HG03469 (cell line): Measurements from ENCODE around the gene TCF3.
"Not testable (repeated sequence)": the region's sequence is repeated elsewhere in the genome, so short reads cannot be mapped to it uniquely, and the experiment has no call there.

ENCODE experiments used
- ATAC-seq: cut with Tn5 transposase; IDR thresholded peaks from one replicate; pipeline ENCODE4 v1.9.1; 2021; ENCODE audit warnings: mild to moderate bottlenecking, moderate library complexity, moderate number of reproducible peaks; ENCODE audit not compliant: unreplicated experiment

The TCF3 gene

GRCh38 chr19:1673645-1674292, 21.4 kb upstream of the TCF3 start:
- ATAC-seq, result no peak

- ATAC-seq, result no peak
Observed at GRCh38 chr19:1672769-1673644, 20.6 kb upstream of the TCF3 start.

GRCh38 chr19:1672038-1672768, 19.8 kb upstream of the TCF3 start:
- ATAC-seq, result no peak

GRCh38 chr19:1671716-1672037, 19.3 kb upstream of the TCF3 start:
- no peak for ATAC-seq

DNA sequence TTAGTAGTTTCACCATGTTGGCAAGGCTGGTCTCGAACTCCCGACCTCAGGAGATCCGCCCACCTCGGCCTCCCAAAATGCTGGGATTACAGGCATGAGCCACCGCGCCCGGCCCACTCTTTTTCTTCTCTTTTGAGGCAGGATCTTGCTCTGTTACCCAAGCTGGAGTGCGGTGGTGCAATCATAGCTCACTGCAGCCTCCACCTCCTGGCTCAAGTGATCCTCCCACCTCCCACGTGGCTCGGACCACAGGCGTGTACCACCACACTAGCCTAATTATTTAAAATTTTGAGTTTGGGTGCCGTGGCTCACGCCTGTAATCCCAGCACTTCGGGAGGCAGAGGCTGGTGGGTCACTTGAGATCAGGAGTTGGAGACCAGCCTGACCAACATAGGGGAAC, 18.3 kb upstream of the TCF3 start:
- not testable (repeated sequence) for ATAC-seq

- no peak for ATAC-seq
Observed at GRCh38 chr19:1668486-1669270, 16.3 kb upstream of the TCF3 start.

DNA sequence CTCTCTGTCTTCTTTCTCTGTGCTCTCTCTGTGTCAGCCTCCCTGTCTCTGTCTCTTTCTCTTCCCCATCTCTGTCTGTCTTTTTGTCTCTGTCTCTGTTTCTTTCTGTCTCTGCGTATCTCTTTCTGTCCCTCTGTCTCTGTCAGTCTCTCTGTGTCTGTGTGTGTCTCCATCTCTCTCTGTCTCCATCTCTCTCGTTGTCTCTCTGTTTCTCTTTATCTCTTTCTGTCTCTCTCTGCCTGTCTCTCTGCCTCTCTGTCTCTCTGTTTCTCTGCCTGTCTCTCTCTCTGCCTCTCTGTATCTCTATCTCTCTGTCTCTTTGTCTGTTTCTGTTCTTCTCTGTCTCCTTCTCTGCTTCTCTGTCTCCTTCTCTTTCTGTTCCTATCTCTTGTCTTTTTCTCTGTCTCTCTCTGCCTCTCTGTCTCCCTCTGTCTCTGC, 15.7 kb upstream of the TCF3 start:
- no peak for ATAC-seq

DNA sequence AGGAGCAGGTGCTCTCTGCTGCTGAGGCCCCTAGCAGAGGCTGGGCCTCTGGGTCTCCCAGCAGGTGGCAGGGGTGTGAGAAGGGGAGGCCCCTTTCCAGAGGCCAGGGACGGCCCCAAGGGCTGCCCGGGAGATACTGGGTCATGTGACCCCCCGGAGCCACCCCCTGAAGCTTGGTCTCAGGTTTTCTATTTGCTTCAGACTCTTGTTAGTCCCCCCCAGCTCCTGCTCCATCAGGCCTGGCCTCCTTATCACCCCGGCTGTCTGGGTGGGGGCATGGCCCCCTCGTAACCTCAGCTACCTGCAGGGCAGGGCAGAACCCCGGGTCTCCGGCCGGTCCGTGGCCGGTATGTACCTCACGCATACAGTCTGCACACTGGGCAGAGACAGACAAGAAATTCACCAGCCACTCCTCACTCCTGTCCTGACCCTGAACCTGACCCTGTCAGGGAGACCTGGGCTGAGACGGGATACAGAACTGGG, 13.2 kb upstream of the TCF3 start:
- no peak for ATAC-seq

GRCh38 chr19:1663852-1664251, 11.4 kb upstream of the TCF3 start:
- ATAC-seq, result no peak

DNA sequence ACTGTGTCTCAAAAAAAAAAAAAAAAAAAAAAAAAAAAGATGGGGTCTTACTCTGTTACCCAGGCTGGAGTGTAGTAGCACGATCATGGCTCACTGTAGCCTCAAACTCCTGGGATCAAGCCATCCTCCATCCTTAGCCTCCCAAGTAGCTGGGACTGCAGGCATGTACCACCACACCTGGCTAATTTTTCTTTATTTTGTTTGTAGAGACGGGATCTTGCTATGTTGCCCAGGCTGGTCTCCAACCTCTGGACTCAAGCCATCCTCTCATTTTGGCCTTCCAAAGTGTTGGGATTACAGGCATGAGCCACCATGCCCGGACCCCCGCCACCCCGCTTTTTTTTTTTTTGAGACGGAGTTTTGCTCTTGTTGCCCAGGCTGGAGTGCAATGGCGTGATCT, 10.8 kb upstream of the TCF3 start:
- ATAC-seq, result not testable (repeated sequence)

- no peak for ATAC-seq
Observed at GRCh38 chr19:1661995-1662394, 9.6 kb upstream of the TCF3 start.

DNA sequence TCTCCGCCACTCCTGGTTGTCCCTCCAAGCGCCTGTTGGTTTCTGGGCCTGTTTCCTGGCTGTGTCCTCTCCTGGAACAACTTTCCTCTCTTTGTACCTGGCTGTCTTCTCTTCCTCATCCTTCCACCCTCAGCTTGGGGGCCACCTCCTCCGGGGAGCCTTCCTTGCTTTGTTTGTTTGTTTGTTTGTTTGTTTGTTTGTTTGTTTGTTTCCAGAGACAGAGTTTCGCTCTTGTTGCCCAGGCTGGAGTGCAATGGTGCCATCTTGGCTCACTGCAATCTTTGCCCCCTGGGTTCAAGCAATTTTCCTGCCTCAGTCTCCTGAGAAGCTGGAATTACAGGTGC, 6.6 kb upstream of the TCF3 start:
- ATAC-seq, result no peak

DNA sequence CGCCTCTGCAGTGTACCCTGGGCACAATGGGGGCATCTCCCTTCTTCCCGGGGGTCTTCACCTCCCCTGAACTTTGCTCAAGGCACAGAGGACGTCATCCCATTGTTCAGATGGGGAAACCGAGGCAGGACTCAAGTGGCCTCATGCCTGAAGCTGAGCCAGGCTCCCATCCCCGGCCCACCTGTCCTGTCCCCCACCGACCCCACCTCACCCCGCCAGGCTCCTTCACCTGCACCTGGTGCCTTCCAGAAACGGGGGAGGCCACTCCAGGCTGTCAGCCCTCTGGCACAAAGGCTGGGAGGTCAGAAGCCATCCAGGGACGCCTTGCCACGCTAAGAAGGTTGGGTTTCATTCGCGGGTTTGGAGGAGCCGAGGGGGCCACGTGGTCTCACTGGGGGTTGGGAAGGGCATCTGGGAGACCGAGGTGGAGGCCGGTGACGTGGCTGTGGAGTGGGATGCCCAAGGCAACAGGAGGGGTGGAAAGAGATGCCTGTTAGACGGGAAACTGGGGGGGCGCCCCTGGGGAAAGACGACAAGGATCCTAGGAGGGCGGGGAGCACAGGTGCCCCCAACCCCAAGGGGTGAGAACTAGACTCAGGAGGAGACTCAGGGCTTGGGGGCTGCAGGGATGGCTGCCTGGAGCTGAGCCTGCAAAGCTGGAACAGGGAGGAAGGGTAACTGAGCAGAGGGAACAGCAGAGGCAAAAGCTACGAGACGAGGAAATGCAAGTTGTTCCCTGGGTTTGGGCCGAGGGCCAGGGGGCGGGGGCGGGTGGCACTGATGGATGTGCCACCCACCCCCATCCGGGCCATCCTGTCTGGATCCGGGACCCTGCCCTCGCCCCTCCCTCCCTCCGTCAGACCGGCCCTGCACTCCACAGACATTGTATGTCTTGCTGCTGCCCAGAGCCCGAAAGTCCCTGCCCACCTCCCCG, 6.0 kb upstream of the TCF3 start:
- no peak for ATAC-seq

GRCh38 chr19:1657746-1658145, 5.3 kb upstream of the TCF3 start:
- ATAC-seq, result no peak

DNA sequence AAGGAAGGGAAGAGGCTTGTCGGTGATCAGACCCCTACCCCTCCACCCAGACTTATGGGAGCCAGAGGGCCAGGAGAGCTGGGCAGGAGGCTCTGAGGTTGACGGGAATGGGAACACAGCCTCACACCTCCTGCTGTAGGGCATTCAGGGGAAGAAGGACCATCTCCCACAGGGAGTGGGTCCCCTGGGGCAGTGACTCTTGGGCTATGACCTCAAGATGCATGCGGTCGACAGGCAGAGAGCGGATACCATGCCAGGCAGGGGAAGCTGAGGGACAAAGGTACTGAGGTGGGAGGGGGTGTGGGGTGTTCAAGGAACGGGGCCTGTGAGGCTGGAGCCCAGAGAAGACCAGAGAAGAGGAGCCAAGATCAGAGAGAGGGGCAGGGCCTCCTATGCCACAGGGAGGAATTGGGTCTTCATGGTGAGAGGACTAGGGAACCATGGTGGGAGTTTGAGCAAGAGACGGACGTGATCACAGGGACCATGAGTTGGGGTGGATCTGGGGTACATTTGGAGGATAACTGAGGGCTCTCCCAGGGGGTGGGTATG, 4.6 kb upstream of the TCF3 start:
- ATAC-seq, result no peak

- ATAC-seq, result no peak
Observed at GRCh38 chr19:1655987-1656608, 3.7 kb upstream of the TCF3 start.

DNA sequence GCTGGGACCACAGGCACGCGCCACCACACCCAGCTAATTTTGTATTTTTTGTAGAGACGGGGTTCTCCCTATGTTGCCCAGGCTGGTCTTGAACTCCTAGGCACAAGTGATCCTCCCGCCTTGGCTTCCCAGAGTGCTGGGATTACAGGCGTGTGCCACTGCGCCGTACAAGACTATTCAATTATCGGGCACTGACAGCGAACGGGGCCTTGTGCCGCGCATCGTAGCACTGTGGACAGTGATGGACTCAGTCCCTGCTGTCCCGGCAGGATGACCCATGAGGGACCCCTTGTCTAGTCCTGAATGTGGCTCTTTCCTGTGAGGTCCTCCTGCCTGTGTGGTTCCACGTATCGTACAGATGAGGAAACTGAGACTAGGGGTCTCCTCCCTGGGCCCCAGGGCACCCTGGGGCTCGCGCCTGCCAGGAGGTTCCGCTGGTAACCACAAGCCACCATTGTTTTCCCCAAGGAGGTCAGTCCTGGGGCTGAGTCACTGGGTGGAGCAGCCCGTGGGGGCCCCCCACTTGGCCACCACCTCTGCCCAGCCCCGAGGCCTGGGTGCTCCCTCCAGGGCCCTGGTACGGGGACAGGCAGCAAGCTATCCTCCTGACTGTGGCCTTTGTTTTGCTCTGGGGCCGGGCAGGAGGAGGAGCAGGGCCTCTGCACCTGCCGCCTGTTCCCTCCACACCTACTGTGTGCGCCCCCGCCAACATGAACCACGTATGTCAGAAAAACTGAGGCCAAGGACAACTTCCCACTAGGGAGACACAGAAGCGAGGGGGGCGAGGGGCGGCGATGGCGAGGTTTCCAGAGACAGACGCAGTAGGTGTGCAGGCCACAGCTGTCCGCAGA, 2.9 kb upstream of the TCF3 start:
- no peak for ATAC-seq

GRCh38 chr19:1654178-1654792, 1.9 kb upstream of the TCF3 start:
- ATAC-seq, result no peak
